Astrocyte of the spinal cord (primary cell): ENCODE measurements around the gene PLEKHA6.

Experiments
- DNase-seq: peaks from one replicate; pipeline ENCODE4 v3.0.0; 2011; ENCODE audit warnings: low read depth, low spot score
- H3K4me3 ChIP-seq: 2 replicates; pipeline ENCODE4 v1.5.1; 2011; ENCODE audit warnings: low read depth, mild to moderate bottlenecking, low read length, moderate library complexity
- CTCF ChIP-seq: IDR thresholded peaks from 2 replicates; pipeline ENCODE4 v1.5.1; 2012; ENCODE audit warnings: low read depth, mild to moderate bottlenecking, low read length, inconsistent platforms
- in situ Hi-C: cut with HindIII; loops from 2 replicates; pipeline ENCODE4 v1.10.0; 2017; ENCODE audit warnings: low sequenced_read_pairs

Gene PLEKHA6

GRCh38 chr1:204370176-204370575 is 10.4 kb upstream of the PLEKHA6 start:
- DNase-seq = no peak
- in situ Hi-C loops = no loop called here
- no peak for TF ChIP-seq CTCF
- no peak overlapping the region for H3K4me3 ChIP-seq

GRCh38 chr1:204368996-204369726 is 9.4 kb upstream of the PLEKHA6 start:
- in situ Hi-C loops = no loop called here
- H3K4me3 ChIP-seq = no peak overlapping the region
- no peak for TF ChIP-seq CTCF
- DNase-seq = no peak

GRCh38 chr1:204367956-204368355 is 8.2 kb upstream of the PLEKHA6 start:
- DNase-seq = no peak
- in situ Hi-C loops = no loop called here
- H3K4me3 ChIP-seq = no peak overlapping the region
- no peak for TF ChIP-seq CTCF

- no peak for DNase-seq
- H3K4me3 ChIP-seq = no peak overlapping the region
- no peak for TF ChIP-seq CTCF
- in situ Hi-C loops = no loop called here
Measured at GRCh38 chr1:204367193-204367858, 7.6 kb upstream of the PLEKHA6 start.

GRCh38 chr1:204366759-204367158 is 7.0 kb upstream of the PLEKHA6 start:
- in situ Hi-C loops = no loop called here
- DNase-seq = no peak
- no peak overlapping the region for H3K4me3 ChIP-seq
- TF ChIP-seq CTCF = peak; percentile 45

GRCh38 chr1:204363335-204364114 is 3.8 kb upstream of the PLEKHA6 start:
- peak; percentile 95 for TF ChIP-seq CTCF
- peak; percentile 58 for DNase-seq
- H3K4me3 ChIP-seq = peak overlapping the region; percentile 47
- in situ Hi-C loops = no loop called here
